Hematopoietic multipotent progenitor cell treated with erythropoietin and hydrocortisone succinate and interleukin-3 and kit ligand, for 8 days (in vitro differentiated cells): ENCODE data around the gene CHMP4A.

Experiments
- DNase-seq: peaks from one replicate; pipeline ENCODE4 v3.0.0-alpha.2; 2015

Gene CHMP4A

DNA sequence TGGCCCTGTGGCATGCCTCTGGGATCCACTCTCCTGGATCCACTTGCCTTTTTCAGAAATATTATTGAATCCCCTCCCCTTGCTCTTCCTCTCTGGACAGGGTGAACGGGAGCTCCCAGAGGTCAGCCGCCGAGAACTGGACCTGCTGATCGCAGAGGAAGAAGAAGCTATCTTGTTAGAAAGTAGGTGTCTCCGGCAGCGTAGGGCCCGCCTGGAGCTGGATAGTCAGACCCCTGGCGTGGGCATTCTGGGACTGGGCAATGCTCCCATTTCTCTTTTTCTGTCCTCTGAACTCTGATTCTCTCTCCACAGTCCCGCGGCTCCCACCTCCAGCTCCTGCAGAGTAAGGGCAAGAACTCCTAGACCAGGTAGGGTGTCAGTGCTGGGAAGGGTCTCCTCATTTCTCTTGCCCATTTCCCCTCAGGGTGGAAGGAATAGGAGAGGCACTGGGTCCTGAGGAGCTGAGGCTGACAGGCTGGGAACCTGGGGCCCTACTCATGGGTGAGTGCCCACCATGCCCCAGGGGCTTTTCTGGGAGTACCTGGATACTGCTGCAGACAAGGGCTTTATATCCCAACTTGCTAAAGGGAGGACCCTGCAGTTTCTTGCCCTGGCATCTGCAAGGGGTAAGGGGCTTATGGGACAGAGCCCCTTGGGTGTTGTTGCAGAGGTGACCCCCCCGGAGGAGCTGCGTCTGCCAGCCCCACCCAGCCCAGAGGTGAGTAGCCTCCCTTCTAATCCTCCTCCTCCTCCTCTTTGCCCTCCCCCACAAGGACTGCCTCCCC lies 36.1 kb downstream of the CHMP4A start:
- no peak for DNase-seq

DNA sequence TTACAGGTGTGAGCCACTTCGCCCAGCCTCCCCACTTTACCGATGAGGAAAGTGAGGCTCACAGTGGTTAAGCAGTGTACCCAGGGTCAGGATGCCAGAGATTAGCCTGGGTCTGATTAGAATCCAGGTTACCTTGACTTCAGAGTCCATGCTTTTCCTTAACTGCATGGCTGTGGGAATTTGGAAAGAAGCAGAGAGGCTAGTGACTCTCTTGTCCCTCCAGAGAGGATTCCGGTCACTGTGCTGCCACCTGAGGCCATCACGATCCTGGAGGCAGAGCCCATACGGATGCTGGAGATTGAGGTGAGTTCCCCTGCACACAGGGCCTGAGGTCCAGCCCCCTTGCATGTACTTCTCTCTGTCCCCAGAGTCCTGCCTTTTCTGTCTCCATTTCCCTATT lies 36.7 kb downstream of the CHMP4A start:
- DNase-seq: no peak

DNA sequence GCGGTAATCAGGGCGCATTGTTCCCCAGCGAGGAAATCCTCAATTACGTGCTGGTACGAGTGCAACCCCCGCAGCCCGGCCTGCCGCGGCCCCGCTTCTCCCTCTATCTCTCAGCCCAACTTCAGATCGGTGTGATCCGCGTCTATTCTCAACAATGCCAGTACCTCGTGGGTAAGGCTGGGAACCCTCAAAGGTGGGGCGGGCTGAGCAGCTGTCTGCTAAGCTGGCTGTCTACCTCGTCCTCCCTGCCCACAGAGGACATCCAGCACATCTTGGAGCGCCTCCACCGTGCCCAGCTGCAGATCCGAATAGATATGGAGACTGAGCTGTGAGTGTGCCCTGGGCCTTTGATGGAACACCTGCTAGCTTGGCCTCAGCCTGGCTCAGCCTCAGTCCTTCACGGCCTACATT lies 40.4 kb downstream of the CHMP4A start:
- no peak for DNase-seq

DNA sequence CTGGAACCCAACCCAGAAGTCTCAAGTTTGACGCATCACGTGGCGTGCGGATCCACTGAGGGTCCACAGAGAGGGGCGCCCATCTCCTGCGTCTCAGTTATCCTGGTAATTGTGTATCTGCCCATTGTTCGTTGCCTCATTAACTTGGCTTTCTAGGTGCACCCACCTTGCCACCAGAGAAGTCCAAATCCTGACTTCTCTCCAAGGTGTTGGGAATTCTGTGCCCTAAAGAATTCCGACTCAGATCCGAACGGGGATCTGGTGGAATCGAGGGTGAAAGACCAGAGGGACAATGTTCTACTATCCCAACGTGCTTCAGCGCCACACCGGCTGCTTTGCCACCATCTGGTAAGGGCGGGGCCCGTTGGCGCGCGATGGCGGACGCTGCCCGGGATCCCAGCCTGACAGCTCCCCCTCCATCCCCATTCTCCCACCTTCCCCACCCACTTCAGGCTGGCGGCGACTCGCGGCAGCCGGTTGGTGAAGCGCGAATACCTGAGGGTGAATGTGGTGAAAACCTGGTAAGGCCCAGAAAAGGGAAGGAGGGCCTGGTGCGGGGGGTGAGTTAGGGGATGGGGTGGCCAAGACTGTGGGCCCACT lies 40.9 kb downstream of the CHMP4A start:
- DNase-seq: peak; percentile 36

DNA sequence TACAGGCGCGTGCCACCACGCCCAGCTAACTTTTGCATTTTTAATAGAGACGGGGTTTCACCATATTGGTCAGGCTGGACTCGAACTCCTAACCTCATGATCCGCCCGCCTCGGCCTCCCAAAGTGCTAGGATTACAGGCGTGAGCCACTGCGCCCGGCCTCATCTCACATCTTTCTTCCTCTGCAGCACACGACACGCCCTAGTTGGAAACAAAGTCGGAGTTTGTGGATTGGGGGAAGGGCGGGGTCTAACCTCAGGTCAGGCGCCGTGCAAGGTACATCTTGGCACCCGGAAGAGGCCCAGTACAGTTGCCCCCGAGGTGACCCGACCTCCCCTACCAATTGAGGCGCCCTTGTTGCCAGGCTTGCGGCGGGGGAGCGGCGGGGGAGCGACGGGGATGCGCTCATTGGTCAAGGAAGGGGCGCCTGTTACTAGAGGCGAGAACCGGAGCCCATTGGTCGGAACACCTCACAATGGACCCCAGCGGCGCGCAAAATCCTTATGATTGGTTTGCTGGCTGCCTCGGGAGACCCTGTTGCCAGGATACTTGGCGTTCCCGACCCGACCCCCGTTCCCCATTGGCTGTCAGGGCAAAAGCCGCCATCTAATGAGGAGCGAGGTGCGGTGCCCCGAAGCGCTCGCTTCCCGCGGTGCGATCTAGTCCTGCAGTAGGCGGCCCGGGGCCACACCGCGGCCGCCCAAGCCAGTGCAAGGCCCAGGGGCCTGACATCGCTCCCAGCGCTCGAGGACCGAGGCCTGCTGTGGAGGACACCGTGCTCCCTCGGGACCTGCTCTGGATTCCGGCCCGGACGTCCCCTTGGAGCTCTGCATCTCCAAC lies 41.6 kb downstream of the CHMP4A start, which contains the start of gene REC8:
TSS of gene REC8 (plus strand) at position 659 of the 839 bp plus-strand sequence. CDS start 473 bp downstream, outside the sequence.
- DNase-seq: peak; percentile 97

DNA sequence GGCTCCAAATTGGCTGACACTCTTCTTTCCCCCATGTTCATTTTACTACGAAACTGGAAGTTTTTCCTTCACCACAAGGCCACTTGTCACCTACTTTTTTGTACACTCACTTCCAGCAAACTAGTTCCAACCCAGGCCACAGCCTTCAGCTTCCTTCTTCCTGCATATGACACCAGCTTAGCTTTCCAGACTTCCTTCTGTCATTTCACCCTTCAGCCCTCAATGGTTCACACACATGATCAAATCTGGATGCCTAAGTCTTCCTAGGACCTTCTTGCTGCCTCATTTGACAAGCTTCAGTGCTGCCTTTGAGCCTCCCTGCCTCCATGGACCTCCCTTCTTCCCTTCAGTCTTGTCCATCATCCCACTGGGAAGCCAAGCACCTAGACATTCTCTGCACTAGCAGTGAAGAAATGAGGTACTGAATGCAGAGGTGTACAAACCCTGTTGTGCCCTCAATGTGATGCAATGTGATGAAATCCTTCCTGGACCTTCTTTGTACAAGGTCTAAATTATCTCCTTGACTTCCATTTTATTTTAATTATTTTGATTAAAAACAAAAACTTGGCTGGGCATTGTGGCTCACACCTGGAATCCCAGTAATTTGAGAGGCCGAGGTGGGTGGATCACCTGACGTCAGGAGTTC lies 45.7 kb downstream of the CHMP4A start:
- no peak for DNase-seq

DNA sequence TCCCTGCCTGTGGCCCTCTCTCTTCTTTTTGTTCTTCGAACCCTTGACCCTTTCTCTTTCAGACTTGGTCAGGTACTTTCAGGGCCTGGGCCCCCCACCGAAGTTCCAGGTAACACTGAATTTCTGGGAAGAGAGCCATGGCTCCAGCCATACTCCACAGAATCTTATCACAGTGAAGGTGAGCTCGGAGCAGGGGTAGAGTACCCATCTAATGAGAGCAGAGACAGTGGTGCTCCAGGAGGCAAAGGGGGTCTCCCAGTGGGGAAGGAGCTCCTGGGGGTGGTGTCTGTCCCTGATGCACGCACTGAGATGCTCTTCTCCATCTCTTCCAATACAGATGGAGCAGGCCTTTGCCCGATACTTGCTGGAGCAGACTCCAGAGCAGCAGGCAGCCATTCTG lies 47.5 kb downstream of the CHMP4A start:
- DNase-seq: no peak

DNA sequence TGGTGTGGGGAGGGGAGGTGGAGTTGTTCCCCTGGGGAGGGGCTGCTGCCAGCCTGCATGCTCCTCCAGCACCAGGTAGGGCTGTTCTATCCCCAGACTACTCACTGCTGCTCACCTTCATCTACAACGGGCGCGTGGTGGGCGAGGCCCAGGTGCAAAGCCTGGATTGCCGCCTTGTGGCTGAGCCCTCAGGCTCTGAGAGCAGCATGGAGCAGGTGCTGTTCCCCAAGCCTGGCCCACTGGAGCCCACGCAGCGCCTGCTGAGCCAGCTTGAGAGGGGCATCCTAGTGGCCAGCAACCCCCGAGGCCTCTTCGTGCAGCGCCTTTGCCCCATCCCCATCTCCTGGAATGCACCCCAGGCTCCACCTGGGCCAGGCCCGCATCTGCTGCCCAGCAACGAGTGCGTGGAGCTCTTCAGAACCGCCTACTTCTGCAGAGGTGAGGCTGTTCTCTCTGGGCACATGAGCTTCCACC lies 48.7 kb downstream of the CHMP4A start:
- DNase-seq: no peak

DNA sequence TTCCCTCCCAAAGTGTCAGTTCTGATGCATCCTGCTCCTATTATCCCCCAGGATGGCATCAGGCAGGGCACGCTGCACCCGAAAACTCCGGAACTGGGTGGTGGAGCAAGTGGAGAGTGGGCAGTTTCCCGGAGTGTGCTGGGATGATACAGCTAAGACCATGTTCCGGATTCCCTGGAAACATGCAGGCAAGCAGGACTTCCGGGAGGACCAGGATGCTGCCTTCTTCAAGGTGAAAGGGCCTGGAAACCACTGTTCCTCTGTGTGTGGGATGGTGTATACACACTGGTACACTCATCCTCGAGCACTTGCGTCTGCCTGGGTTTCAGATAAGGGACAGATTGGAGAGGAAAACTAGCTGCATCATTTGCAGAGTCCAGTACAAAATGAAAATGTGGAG lies 51.2 kb downstream of the CHMP4A start:
- DNase-seq: no peak

DNA sequence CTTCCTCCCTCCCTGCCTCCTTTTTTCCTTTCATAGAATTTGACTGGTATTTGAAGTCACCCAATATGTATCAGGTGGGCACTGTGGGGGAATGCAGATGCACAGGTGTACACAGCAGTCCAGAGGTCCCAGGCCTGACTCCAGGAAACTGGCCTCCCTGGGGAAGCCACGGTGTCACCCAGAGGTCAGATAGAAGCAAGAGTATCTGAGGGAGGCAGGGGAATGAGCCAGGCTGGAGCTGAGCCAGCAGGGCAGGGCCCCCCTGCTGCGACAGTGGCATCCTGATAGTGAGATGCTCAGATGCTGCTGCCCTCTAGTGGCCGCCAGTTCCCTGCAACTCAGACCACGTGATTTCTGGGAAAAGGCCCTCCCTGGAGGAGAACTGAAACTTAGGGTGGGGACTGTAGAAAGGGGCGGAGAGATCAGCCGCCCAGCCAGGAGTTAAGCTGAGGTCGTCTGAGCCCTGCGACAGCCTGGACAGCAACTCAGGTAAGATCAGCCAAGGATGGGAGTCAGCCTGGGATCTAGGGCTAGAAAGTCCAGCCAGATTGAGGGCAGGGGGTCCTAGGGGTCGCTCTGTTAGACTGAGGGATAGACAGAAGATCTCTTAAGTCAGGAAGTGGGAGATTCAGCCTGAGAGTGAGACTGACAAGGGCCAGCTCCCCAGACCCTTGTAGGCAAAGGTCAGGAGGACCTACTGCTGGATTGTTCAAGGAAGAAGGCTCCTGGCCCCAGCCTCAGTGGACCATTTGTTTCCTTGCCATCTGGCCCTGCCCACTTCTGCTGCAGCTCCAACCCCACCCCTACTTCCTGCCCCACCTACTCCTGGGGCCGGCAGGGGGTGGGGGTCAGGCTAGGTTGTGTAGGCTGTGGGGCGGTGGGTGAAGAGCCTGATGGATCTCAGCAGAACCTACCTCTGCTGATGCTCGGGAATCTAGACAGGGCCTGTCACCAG lies 52.2 kb downstream of the CHMP4A start, which contains the start of gene IRF9:
TSS of gene IRF9 (plus strand) at position 416 of the 955 bp plus-strand sequence. CDS start 880 bp downstream, outside the sequence.
- DNase-seq: peak; percentile 98

DNA sequence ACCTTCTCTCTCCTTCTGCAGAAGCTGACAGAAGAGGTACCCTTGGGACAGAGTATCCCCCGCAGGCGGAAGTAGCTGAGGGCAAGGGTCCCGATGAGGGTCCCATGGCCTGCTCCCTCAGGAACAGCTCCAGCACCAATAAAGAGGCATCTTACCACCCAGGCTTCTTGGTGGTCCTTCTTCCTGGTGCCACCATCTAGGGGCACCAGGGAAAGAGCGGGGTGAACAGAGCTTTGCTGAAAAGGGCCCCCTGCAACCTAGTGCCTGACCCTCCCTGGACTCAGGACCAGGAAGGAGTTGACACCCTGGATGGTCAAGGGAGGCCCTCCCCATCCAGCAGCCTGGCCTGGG lies 52.8 kb downstream of the CHMP4A start:
- DNase-seq: no peak

DNA sequence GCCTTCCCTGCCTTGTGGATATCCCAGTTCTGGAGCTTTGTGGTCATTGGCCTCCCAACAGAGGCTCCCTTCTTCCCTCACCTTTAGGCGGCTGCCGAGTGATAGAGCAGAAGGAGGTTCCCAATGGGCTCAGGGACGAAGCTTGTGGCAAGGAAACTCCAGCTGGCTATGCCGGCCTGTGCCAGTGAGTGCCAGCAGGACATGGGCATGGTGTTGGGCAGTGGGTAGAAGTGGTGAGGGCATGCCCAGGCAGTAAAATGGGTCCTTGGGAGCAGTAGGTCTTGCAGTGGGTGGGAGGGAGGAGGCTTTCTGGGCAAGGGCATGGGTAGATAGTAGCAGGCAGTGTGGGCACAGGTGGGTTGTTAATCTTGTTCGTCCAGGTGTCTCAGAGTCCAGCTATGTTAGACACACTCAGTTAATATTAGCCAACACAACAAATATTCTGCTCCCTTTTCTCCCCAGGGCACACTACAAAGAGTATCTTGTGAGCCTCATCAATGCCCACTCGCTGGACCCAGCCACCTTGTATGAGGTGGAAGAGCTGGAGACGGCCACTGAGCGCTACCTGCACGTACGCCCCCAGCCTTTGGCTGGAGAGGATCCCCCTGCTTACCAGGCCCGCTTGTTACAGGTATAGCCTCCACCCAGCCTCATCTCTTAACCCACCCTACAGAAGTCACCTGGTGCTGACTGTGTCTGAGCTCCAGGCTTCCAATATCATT lies 53.4 kb downstream of the CHMP4A start:
- DNase-seq: no peak
